ENCODE data around the gene SRRM1.
"Not testable (repeated sequence)": the region's sequence is repeated elsewhere in the genome, so short reads cannot be mapped to it uniquely, and the experiment has no call there.

The SRRM1 gene

DNA sequence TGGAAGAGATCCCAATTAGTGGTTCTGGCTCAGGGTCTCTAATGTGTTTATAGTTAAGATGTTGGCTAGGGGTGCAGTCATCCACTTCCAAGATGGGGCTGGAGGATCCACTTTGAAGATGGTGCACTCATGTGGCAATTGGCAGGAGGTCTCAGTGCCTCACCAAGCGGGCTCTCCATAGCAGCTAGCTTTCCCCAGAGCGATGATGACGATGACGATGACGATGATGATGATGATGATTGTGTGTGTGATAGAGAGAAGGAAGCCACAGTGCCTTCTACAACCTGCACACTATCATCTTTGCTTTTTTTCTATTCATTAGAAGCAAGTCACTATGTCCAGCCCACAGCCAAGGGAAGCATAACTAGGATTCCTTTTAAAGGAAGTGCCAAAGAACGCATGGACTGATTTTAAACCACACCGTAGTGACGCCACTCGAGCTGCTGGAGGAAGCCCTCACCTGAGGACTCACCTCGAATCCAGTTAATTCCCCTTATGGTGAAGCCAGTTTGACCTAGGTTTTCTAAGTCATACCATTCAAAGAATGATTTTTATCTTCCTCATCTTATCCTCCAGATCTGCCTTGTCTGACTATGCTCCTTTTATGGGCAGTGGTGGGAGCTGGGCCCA is 49.4 kb downstream of the SRRM1 start:
- no peak for DNase-seq (ENCODE audit: low read depth in 2 of 2, low spot score in 1 of 2)

DNA sequence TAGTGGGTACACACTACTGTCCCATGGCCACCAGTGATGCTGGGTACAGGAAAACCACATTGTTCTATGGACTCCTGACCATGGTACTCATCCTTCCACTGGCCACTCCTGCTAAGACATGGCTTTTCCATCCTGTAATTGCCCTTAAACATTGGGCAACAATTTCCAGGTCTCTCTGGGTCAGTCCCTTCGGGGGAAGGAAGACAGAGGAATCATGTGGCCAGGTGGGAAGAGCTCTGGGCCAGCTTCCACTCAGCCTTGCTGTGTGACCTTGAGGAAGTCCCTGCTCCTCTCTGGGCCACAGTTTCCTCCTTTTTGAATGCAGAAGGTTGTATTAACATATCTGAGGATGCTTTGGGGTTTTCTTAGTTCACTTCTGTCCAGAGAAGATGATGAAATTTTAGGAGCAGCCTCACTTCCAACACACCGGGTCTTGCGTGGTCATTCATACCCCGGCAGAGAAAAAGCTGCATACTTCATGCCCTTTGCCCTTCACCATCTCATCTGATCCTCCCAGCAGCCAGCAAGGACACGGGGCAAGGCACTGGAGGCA is 50.8 kb downstream of the SRRM1 start:
- DNase-seq (ENCODE audit: low read depth in 2 of 2, low spot score in 1 of 2): no peak

DNA sequence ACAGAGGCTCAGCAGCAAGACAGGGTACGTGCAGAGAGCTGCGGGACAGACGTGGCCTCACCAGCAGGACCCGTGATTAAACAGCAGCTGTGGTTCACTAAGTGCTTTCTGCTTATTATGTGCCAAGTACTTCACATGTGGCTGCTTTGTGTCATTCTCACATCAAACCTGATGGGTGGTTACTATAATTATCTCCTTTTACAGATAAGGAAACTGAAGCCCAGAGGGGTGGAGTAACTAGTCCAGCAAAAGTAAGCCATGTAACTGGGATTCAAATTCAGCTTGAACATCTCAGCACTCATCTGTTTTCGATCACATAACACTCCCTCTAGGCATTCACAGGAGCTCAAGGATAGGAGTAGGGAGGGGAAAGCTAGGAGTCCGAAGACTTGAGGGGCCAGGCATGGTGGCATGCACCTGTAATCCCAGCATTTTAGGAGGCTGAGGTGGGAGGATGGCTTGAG is 51.3 kb downstream of the SRRM1 start:
- DNase-seq (ENCODE audit: low read depth in 2 of 2, low spot score in 1 of 2): no peak

DNA sequence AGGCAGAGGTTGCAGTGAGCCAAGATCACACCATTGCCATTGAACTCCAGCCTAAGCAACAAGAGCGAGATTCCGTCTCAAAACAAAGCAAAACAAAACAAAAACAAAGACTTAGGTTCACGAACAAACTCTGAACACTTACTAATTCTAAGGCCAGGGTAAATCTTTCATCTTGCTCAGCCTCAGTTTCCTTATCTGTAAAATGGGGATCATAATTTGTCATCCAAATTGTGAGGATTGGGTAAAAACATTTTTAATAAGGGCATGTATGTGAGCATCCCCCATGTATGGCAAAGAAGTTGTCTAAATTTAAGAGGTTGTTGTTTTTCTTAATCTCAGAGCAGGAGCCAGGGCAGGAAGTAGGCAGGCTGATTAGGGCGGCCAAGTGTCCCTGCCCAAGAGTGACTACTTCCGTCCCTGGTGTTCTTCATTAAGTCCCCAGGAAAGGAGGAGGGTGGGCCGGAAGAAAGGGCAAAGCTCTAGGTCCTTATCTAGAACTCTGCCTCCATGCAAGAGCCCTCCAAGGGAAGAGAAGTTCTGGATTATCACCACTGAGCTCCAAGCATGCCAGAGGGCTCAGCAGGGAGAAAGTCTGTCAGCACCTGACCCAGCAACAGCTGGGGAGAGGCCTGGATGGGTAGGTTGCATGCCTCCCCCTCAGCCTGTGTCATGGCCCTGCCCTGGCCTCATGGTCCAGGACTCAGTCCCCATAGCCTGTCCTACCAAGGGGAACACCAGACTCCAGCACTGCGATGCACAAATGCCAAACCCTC is 52.3 kb downstream of the SRRM1 start:
- no peak for DNase-seq (ENCODE audit: low read depth in 2 of 2, low spot score in 1 of 2)

DNA sequence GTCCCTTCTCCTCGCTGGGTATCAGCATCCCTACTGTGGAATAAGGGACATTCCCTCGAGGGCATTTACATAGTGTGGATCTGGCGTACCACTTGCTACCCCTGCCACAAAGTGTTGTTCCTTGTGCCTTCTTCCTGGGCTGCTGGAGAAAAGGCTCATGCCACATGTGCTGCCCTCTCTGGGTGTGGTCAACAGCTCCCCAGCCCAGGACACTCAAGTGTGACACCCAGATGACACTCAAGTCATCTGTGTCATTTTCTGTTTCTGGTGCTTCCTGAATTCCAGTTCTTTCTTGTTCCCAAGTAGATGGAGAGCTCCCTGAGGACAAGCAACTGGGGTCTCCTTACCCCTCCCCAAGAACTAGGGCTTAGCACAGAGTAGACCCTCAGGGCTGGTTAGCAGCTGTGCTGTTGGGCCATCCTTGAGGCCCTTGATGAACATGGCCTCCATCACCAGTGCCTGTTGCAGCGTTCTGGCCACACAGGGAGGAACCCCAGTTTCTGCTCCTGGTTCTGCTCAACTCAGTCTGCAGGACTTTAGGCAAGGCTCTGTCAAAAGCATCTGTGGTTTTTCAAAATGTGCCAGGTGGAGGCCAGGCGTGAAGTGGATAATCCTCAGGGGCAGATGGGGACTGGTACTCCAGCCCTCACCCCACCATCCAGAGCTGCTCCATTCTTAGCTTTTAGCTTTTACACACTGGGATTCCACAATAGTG is 53.1 kb downstream of the SRRM1 start:
- no peak for DNase-seq (ENCODE audit: low read depth in 2 of 2, low spot score in 1 of 2)

DNA sequence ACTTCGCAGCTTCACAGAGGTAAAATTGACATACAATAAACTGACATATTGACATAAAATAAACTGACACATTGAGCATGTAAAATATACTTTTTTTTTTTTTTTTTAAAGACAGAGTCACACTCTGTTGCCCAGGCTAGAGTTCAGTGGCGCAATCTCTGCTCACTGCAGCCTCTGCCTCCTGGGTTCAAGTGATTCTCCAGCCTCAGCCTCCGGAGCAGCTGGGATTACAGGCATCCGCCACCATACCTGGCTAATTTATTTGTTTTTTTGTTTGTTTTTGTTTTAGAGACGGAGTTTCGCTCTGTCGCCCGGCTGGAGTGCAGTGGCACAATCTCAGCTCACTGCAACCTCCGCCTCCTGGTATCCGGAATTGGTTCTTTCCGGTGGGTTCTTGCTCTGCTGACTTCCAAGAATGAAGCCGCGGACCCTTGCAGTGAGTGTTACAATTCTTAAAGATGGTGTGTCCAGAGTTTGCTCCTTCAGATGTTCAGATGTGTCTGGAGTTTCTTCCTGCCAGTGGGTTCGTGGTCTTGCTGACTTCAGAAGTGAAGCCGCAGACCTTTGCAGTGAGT is 53.7 kb downstream of the SRRM1 start:
- no peak for DNase-seq (ENCODE audit: low read depth in 2 of 2, low spot score in 1 of 2)

DNA sequence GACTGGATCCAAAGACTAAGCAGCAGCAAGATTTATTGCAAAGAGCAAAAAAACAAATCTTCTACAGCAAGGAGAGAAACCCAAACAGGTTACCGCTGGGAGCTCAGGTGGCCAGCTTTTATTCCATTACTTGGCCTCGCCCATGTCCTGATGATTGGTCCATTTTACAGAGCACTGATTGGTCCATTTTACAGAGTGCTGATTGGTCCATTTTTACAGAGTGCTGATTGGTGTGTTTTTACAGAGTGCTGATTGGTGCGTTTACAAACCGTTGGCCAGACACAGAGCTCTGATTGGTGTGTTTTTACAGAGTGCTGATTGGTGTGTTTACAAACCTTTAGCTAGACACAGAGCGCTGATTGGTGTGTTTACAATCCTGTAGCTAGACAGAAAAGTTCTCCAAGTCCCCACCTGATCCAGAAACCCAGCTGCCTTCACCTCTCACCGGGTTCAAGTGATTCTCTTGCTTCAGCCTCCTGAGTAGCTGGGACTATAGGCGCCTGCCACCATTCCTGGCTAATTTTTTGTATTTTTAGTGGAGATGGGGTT is 54.4 kb downstream of the SRRM1 start:
- DNase-seq (ENCODE audit: low read depth in 2 of 2, low spot score in 1 of 2): not testable (repeated sequence)

DNA sequence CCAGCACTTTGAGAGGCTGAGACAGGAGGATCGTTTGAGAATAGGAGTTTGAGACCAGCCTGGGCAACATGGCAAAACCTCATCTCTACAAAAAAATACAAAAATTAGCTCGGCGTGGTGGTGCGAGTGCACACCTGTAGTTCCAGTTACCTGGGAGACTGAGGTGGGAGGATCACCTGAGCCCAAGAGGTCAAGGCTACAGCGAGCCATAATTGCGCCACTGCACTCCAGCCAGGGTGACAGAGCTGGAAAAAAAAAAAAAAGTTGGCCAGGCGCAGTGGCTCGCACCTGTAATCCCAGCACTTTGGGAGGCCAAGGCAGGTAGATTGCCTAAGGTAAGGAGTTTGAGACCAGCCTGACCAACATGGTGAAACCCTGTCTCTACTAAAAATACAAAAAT is 55.2 kb downstream of the SRRM1 start:
- not testable (repeated sequence) for DNase-seq (ENCODE audit: low read depth in 2 of 2, low spot score in 1 of 2)

DNA sequence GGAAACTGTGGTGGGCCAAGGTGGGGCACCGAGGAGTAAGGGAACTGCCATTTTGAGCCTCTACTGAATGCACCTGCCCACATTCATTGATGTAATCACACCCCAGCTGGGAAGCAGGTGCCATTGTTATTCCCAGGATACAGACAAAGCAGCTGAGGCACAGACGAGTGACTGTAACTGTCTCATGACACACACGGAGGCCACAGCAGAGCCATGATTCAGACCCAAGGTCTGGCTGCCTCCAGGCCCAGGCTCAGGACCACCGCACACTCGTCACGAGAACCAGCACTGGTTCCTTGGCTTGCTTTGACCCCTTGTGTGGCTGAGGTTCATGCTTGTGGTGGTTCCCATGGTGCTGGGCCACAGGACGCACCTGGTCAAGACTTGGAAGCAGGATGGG is 56.5 kb downstream of the SRRM1 start:
- DNase-seq (ENCODE audit: low read depth in 2 of 2, low spot score in 1 of 2): no peak

DNA sequence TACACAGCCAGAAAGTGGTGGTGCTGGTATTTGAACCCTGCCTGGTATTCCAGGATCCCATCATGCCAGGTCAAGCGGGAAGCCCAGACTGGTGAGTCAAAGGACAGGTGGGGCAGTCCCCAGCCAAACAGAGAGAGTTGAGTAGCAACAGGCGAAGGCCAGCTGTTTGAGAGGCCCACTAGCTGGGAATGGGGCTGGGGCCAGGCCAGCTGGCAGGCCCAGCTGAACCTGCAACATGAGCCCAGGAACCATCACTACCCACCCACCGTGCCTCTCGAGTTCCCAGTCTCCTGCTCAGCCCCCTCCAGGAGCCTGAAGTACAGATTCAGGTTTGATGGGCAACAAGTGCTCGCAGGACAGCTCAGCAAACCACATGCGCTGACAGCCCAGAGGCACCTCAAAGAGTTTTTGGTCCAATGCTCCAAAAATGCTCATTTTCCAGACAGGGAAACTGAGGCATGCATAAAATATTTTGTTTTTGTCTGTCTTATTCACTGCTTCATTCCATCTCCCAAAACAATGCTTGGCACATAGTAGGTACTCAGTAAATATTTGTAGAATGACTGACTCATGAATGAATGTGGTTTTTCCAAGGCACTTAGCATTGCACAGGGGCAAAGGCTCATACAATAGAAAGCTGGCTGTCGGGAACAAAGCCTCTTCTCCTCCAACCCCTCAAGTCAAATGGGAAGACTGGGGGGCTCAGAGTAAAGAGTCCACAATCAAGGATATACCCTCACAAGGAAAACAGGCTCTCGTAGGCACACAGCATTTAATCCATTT is 59.6 kb downstream of the SRRM1 start:
- no peak for DNase-seq (ENCODE audit: low read depth in 2 of 2, low spot score in 1 of 2)

DNA sequence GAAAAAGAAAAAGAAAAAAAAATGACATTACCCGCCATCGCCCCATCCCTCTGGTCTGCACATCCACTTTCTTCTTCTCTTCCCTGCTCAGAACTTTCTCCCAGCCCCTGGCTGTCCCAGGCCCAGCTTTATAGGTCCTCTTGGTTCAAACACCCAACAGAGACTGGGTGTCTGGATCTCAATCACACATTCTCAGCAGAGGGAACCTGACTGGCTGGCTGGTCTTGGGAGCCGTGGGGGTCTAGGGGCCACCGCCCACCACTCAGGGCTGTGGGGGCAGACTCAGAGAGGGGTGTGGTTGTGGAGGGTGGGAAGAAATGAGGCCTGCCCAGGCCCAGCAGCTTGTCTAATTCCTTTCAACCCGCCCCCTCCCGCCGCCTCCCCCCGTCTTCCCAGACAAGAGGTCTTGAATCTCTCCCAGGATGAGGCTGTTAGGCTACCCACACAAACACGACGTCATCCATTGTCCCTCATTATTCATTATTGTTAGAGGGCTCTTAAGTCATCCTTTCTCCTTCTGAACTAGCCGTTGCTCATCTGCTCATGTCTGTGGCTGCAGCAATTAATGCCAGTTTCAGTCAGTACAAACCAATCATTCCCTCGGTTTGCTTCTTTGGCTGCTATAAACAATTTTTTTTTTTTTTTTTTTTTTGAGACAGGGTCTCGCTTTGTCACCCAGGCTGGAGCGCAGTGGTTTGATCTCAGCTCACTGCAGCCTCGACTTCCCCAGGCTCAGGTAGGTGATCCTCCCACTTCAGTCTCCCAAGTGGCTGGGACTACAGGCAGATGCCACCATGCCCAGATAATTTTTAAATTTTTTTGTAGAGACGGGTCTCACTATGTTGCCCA is 61.5 kb downstream of the SRRM1 start:
- no peak for DNase-seq (ENCODE audit: low read depth in 2 of 2, low spot score in 1 of 2)

DNA sequence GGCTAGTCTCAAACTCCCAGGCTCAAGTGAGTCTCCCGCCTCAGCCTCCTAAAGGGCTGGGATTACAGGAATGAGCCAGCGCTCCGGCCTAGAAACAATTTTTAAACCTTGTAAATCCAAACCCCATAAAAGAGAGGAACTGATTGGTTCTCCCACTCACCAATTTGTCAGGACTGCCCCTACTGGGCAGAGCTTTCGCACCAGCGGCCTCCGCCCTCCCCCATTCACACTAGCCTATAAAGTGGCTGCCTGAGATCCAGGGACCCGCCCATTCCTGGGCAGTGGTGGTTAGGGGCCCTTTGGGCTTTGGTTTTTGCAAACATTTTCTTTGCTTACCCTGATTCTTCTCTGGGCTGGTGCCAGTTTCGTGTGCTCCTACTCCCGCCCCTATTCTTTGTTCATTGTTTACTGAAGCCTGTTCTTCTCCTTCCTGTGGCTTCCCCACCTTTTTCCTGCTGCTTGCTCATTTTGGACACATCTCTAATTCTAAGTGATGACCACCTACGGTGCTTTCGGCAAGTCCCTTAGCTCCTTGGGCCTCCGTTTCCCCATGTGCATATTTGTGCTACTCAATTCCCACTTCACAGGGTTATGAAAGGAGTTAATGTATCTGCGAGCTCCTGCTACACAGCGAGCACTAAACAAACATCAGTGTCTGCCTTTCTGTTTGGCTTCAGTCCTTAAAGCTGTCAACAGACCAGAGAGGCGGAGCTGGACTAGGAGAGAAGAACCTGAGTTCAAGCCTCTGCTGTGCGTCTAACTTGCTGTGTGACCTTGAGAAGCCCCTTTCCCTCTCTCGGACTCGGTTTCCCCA is 62.4 kb downstream of the SRRM1 start:
- no peak for DNase-seq (ENCODE audit: low read depth in 2 of 2, low spot score in 1 of 2)

DNA sequence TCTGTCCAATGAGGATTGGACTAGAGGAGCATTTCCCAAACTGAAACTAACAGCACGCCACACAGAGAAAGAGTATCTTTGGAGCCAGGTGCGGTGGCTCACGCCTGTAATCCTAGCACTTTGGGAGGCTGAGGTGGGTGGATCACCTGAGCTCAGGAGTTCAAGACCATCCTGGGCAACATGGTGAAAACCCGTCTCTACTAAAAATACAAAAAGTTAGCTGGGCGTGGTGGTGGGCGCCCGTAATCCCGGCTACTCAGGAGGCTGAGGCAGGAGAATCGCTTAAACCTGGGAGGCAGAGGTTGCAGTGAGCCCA is 62.9 kb downstream of the SRRM1 start:
- not testable (repeated sequence) for DNase-seq (ENCODE audit: low read depth in 2 of 2, low spot score in 1 of 2)

DNA sequence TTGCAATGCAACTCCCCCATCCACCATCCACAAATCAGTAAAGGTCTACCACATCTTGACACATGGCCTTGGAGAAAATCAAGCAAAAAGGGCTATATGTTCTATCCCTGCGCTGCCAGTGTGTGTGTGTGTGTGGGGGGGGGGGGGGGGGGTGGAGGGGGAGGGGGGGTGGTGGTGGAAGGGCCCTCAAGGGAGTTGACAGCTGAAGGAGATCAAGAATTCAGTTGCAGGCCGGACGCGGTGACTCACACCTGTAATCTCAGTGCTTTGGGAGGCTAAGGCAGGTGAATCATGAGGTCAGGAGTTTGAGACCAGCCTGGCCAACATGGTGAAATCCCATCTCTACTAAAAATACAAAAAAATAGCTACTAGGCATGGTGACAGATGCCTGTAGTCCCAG is 64.6 kb downstream of the SRRM1 start:
- no peak for DNase-seq (ENCODE audit: low read depth in 2 of 2, low spot score in 1 of 2)

DNA sequence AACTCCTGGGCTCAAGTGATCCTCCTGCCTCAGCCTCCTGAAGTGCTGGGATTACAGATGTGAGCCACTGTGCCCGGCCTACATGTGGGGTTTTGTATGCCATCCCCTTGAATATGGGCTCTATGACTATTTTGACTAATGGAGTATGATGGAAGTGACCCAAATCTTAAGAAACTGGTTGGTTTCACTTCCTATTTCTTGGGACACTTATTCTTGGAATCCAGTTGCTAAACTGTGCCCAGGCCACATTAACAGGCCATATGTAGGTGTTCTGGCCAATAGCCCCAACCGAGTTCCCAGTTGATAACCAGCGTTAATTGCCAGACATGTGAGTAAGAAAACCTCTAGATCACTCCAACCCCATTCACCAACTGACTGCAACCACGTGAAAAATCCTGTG is 65.8 kb downstream of the SRRM1 start:
- no peak for DNase-seq (ENCODE audit: low read depth in 2 of 2, low spot score in 1 of 2)

DNA sequence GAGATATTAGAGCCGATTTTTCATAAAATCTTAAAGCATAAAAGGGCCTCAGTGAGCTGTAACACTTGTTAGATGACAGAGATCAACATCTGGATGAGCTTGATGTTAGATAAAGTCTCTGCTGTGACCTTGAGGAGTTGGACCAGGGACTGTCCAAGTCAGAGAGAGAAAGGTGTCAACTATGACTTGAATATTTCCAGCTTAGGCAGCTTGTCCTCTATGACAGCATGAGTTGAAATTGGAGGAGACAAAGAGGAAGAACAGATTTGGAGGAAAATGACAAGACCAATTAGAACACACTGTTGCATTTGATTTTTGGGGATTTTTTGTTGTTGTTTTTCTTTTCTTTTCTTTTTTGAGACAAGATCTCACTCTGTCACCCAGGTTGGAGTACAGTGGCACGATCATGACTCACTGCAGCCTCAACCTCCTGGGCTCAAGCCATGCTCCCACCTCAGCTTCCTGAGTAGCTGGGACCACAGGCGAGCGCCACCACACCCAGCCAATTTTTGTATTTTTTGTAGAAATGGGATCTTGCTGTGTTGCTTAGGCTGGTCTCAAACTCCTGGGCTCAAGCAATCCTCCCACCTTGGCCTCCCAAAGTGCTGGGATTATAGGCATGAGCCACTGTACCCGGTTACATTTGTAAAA is 66.8 kb downstream of the SRRM1 start:
- DNase-seq (ENCODE audit: low read depth in 2 of 2, low spot score in 1 of 2): no peak

DNA sequence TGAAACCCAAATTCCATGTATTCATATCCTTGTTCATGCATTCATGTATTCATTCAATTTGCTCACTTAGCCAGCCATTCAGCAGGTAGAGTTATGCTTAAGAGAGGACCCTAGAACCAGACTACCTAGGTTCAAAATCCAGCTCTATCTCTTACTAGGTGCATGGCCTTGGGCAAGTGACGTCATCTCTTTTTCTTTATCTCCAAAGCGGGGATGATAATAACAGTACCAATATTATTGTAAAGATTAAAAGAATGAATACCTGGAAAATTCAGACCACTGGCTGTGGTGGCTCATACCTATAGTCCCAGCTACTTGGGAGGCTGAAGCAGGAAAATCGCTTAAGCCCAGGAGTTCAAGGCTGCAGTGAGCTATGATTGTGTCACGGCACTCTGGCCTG is 68.2 kb downstream of the SRRM1 start:
- DNase-seq (ENCODE audit: low read depth in 2 of 2, low spot score in 1 of 2): no peak

DNA sequence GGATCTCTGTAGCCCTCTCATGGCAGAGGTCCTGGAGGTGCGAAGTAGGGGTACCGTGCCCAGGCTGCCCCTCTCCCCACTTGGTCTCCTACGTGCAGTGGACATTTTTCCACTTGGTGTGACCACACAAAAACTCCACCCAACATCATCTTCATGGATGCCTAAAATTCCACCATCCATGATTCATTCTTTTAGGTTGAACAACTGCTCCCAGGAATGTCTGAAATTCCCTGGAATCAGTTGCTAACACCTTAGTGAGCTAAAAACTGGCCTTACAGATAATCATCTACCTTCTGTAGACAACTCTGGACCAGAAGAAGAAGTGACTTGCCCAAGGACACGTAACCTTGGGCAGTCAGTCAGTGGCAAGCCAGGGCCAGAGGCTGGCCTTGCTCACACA is 70.1 kb downstream of the SRRM1 start:
- DNase-seq (ENCODE audit: low read depth in 2 of 2, low spot score in 1 of 2): no peak
